Measurements from ENCODE around the gene HNRNPM.

- TF ChIP-seq, protein P1, sequence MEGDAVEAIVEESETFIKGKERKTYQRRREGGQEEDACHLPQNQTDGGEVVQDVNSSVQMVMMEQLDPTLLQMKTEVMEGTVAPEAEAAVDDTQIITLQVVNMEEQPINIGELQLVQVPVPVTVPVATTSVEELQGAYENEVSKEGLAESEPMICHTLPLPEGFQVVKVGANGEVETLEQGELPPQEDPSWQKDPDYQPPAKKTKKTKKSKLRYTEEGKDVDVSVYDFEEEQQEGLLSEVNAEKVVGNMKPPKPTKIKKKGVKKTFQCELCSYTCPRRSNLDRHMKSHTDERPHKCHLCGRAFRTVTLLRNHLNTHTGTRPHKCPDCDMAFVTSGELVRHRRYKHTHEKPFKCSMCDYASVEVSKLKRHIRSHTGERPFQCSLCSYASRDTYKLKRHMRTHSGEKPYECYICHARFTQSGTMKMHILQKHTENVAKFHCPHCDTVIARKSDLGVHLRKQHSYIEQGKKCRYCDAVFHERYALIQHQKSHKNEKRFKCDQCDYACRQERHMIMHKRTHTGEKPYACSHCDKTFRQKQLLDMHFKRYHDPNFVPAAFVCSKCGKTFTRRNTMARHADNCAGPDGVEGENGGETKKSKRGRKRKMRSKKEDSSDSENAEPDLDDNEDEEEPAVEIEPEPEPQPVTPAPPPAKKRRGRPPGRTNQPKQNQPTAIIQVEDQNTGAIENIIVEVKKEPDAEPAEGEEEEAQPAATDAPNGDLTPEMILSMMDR (IDR thresholded peaks at IDR 0.05), result no peak
- no peak for TF ChIP-seq POLR2AphosphoS5 (IDR thresholded peaks at IDR 0.05)
- no peak for TF ChIP-seq POLR2A (IDR thresholded peaks at IDR 0.05)
These were observed 49.1 kb upstream of the HNRNPM start for GRCh38 chr19:8395621-8396082.
